GM12878 (cell line): ENCODE measurements around the gene SULT2B1. TPM values are rescaled to one million over a fixed set of nuclear protein-coding genes. Genes with fewer than 3 reads are reported as not detected.

ENCODE experiments used
- ATAC-seq: fragments of 200-7000 bp; cut with Tn5 transposase; 3 replicates; pipeline ENCODE4 v1.9.1; 2020; ENCODE audit warnings: mild to moderate bottlenecking, moderate library complexity
- BruUV-seq: library from RNA; stranded (reverse); fragments of 400-500 nt; replicated peaks from 2 replicates; lab custom pipeline; 2021; lab: Mats Ljungman, UMichigan
- CTCF ChIA-PET: fragments of 300-600 bp; sonication (Branson Sonifier 250); formaldehyde crosslinking; extraction: SDS; loops from one replicate; lab custom pipeline; 2021; ENCODE audit warnings: inconsistent platforms; lab: Yijun Ruan, JAX
- POLR2A ChIA-PET: fragments of 350-600 bp; formaldehyde crosslinking; extraction: SDS; loops from one replicate; lab custom pipeline; 2021; ENCODE audit warnings: inconsistent platforms; lab: Charles Lee
- RAD21 ChIA-PET: fragments of 300-600 bp; sonication (Branson Sonifier 250); formaldehyde crosslinking; loops from one replicate; lab custom pipeline; 2023; ENCODE audit warnings: antibody characterized with exemption; ENCODE audit not compliant: unreplicated experiment; lab: Charles Lee
- SMC1A ChIA-PET: fragments of 300-600 bp; sonication (Branson Sonifier 250); formaldehyde crosslinking; loops from one replicate; lab custom pipeline; 2023; ENCODE audit not compliant: unreplicated experiment, uncharacterized antibody; lab: Charles Lee
- DNase-seq: peaks from one replicate; pipeline ENCODE4 v3.0.0-alpha.2; 2011; ENCODE audit warnings: low read depth, low spot score
- FAIRE-seq: peaks from 3 replicates; lab custom pipeline; 2011; peaks lifted over from hg19 to GRCh38; lab: Jason Lieb, UNC
- H2AFZ ChIP-seq: 2 replicates; pipeline ENCODE4 v1.6.0; 2011; ENCODE audit warnings: low read depth, low read length, control low read depth; ENCODE audit not compliant: control insufficient read depth
- H3K27ac ChIP-seq: 2 replicates; pipeline ENCODE4 v1.5.1; 2011; ENCODE audit warnings: control low read depth; ENCODE audit not compliant: control insufficient read depth, insufficient read depth
- H3K27me3 ChIP-seq, 2 experiments: replicated peaks in 1 of 2; 2 replicates each; pipeline versions ENCODE4 v1.6.0 to v1.6.1; 2011; ENCODE audit warnings: low read length in 1 of 2; ENCODE audit not compliant: control insufficient read depth in 2 of 2, insufficient read depth in 2 of 2
- H3K36me3 ChIP-seq, 2 experiments: 2 replicates each; pipeline ENCODE4 v1.5.1; 2011; ENCODE audit warnings: low read length in 1 of 2; ENCODE audit not compliant: control insufficient read depth in 2 of 2, insufficient read depth in 2 of 2
- H3K4me1 ChIP-seq: 2 replicates; pipeline ENCODE4 v1.6.1; 2011; ENCODE audit warnings: mild to moderate bottlenecking, low read length, moderate library complexity, mixed read lengths; ENCODE audit not compliant: control insufficient read depth, insufficient read depth
- H3K4me2 ChIP-seq: 2 replicates; pipeline ENCODE4 v1.6.0; 2011; ENCODE audit warnings: control low read depth; ENCODE audit not compliant: control insufficient read depth, insufficient read depth
- H3K4me3 ChIP-seq: fragments of 200-600 bp; sonication (generic); 2 replicates; pipeline ENCODE4 v1.5.1; 2016
- H3K79me2 ChIP-seq: 2 replicates; pipeline ENCODE4 v1.6.0; 2011; ENCODE audit warnings: low read length; ENCODE audit not compliant: control insufficient read depth, insufficient read depth
- H3K9ac ChIP-seq: 2 replicates; pipeline ENCODE4 v1.8.0; 2011; ENCODE audit warnings: low read length, control low read depth, mixed read lengths; ENCODE audit not compliant: control insufficient read depth, insufficient read depth
- H3K9me3 ChIP-seq: replicated peaks from 3 replicates; pipeline ENCODE4 v1.5.1; 2011; ENCODE audit warnings: mild to moderate bottlenecking, low read length; ENCODE audit not compliant: control insufficient read depth, insufficient read depth
- H4K20me1 ChIP-seq: 2 replicates; pipeline ENCODE4 v1.6.0; 2011; ENCODE audit not compliant: control insufficient read depth, insufficient read depth
- BRCA1 ChIP-seq: IDR thresholded peaks from 2 replicates; pipeline ENCODE4 v1.6.1; 2011; ENCODE audit warnings: low read depth, low read length, improper control_type of control experiment
- CTCF ChIP-seq, 3 experiments: IDR thresholded peaks in 2 of 3; conservative IDR thresholded peaks in 1 of 3; 2 replicates each; pipeline ENCODE4 v1.5.1; 2011; ENCODE audit warnings: low read depth in 3 of 3, low read length in 3 of 3, mild to moderate bottlenecking in 3 of 3, control low read depth in 2 of 3, moderate library complexity in 2 of 3, inconsistent platforms in 1 of 3, mixed read lengths in 1 of 3; ENCODE audit not compliant: control insufficient read depth in 2 of 3, insufficient read depth in 1 of 3; ENCODE audit errors: extremely low read depth in 1 of 3
- KLF5 ChIP-seq: fragments of 450-650 bp; IDR thresholded peaks from 2 replicates; pipeline ENCODE4 v1.6.1; 2014; ENCODE audit warnings: mild to moderate bottlenecking; ENCODE audit not compliant: partially characterized antibody
- NFYA ChIP-seq: IDR thresholded peaks from 2 replicates; pipeline ENCODE4 v1.6.1; 2011; ENCODE audit warnings: low read depth, mild to moderate bottlenecking, low read length, improper control_type of control experiment, borderline replicate concordance
- PML ChIP-seq: IDR thresholded peaks from 2 replicates; pipeline ENCODE4 v1.6.1; 2012; ENCODE audit warnings: low read length, inconsistent platforms
- POLR2AphosphoS5 ChIP-seq: IDR thresholded peaks from 2 replicates; pipeline ENCODE4 v1.6.1; 2011; ENCODE audit warnings: mild to moderate bottlenecking, low read length, inconsistent platforms
- STAT1 ChIP-seq: fragments of 450-650 bp; conservative IDR thresholded peaks from 2 replicates; pipeline ENCODE4 v1.6.1; 2014; ENCODE audit warnings: antibody characterized with exemption, mild to moderate bottlenecking
- TCF12 ChIP-seq: IDR thresholded peaks from 2 replicates; pipeline ENCODE4 v1.6.1; 2011; ENCODE audit warnings: low read depth, mild to moderate bottlenecking, low read length
- YY1 ChIP-seq: IDR thresholded peaks from 2 replicates; pipeline ENCODE4 v1.6.1; 2011; ENCODE audit warnings: low read depth, mild to moderate bottlenecking, low read length
- ZNF622 ChIP-seq: fragments of 450-650 bp; IDR thresholded peaks from 2 replicates; pipeline ENCODE4 v1.6.1; 2017; ENCODE audit warnings: mild to moderate bottlenecking, inconsistent platforms
- WGBS: methylation state at CpG from one replicate; pipeline ENCODE4 v1.1.6; 2016; ENCODE audit warnings: low lambda C conversion rate; ENCODE audit not compliant: insufficient replicate concordance, insufficient coverage; ENCODE audit errors: missing lambda C conversion rate; 5-methylcytosine and 5-hydroxymethylcytosine counted together
- in situ Hi-C: fragments of 300-500 bp; cut with MboI; formaldehyde crosslinking; loops from 9 replicates; pipeline ENCODE4 v1.14.3; 2018; ENCODE audit warnings: mixed read lengths
- intact Hi-C: fragments of 100-400 bp; cut with micrococcal nuclease; formaldehyde crosslinking; loops from one replicate; pipeline ENCODE4 v1.14.2; 2022; ENCODE audit not compliant: unreplicated experiment
- polyA plus RNA-seq, 11 experiments: library from polyadenylated mRNA; depleted of rRNA in 4 of 11; unstranded in 6 of 11; stranded (reverse) in 5 of 11; fragments of >200 nt; fragmentation: Nextera tagmentation in 4 of 11; fragmentation: Illumina TruSeq in 1 of 11; extraction: Ambion mirVana in 4 of 11; extraction: Trizol in 1 of 11; gene quantifications; 1 replicate in 1 of 11; 2 replicates in 10 of 11; pipeline versions ENCODE4 v1.2.1 to v1.2.3, GENCODE V29; 2011 to 2016; ENCODE audit warnings: inconsistent platforms in 2 of 11, missing spikeins in 2 of 11, low read depth in 1 of 11
- total RNA-seq, 4 experiments: library from RNA; depleted of rRNA in 3 of 4; stranded (reverse); fragments of >200 nt in 3 of 4; fragmentation: Illumina TruSeq in 1 of 4; extraction: Trizol in 1 of 4; gene quantifications; 2 replicates each; pipeline versions ENCODE4 v1.2.1 to v1.2.3, GENCODE V29; 2013 to 2021
- TF ChIP-seq, protein P1 (sequence below): IDR thresholded peaks from 2 replicates; pipeline ENCODE4 v1.6.1; 2012; ENCODE audit warnings: mild to moderate bottlenecking, low read depth, low read length
- TF ChIP-seq, protein P2 (sequence below): IDR thresholded peaks from 2 replicates; pipeline ENCODE4 v1.6.1; 2012; ENCODE audit warnings: improper control_type of control experiment, low read depth, low read length; ENCODE audit not compliant: insufficient replicate concordance

Gene SULT2B1
- total and polyA plus RNA-seq, 10 of the 15 experiments (the other 5 are each of a cell fraction or from before 2014, with no cell fraction given), result 0.11 to 0.14 TPM; not detected in 8

DNA sequence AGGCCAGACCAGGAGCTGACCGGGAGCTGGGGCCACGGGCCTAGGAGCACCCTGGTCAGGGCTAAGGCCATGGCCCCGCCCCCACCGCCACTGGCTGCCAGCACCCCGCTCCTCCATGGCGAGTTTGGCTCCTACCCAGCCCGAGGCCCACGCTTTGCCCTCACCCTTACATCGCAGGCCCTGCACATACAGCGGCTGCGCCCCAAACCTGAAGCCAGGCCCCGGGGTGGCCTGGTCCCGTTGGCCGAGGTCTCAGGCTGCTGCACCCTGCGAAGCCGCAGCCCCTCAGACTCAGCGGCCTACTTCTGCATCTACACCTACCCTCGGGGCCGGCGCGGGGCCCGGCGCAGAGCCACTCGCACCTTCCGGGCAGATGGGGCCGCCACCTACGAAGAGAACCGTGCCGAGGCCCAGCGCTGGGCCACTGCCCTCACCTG is 73.9 kb downstream of the SULT2B1 start:
- POLR2A ChIA-PET, result interaction anchor here (0.6 to 0.7 kb wide), 3 partner anchors 9 to 344 kb away, joined by 4 to 8 read pairs (median 6); no protein-coding TSS in a partner anchor
- no peak for ATAC-seq
- no peaks in the 10 kb centered on the region for H4K20me1 ChIP-seq
- DNase-seq, result no peak
- CTCF ChIA-PET, result no interaction called here
- H3K36me3 ChIP-seq, result peaks cover 6 to 8% of the 10 kb centered on the region in 2 experiments; a peak in 3 of 4 replicates
- H3K4me2 ChIP-seq, result no peak overlapping the region
- SMC1A ChIA-PET, result no interaction called here
- no TSS peak for BruUV-seq
- peaks cover 15% of the 10 kb centered on the region for H3K79me2 ChIP-seq
- no peak for FAIRE-seq
- no peaks in the 10 kb centered on the region for H3K27me3 ChIP-seq
- H2AFZ ChIP-seq, result no peak overlapping the region
- RAD21 ChIA-PET, result interaction anchor here (0.6 kb wide), 1 partner anchor 273 kb away, joined by 3 read pairs; no protein-coding TSS in a partner anchor
- H3K9ac ChIP-seq, result no peak overlapping the region
- H3K4me3 ChIP-seq, result no peak overlapping the region
- WGBS, result 99% methylated on average over 28 of the region's 30 CpGs
- peaks cover 13% of the 10 kb centered on the region for H3K4me1 ChIP-seq
- no peak overlapping the region for H3K27ac ChIP-seq
- H3K9me3 ChIP-seq, result no peaks in the 10 kb centered on the region
- in situ Hi-C loops, result loop anchor here (25.0 kb wide), 1 partner anchor 1261 kb away; the partner anchor contains the start of genes AKT1S1, IL4I1 and TBC1D17
- intact Hi-C loops, result no loop called here
- TF ChIP-seq PML (no peak), CTCF (IDR thresholded peaks at IDR 0.05 in 2 of 3, conservative IDR thresholded peaks at IDR 0.05 in 1 of 3; ENCODE audit: control insufficient read depth in 2 of 3, extremely low read depth in 1 of 3, insufficient read depth in 1 of 3, low read depth in 3 of 3, low read length in 3 of 3) (no peak), KLF5 (no peak), TCF12 (no peak), POLR2AphosphoS5 (no peak), NFYA (no peak), STAT1 (no peak), BRCA1 (no peak), YY1 (no peak), ZNF622 (no peak)
- TF ChIP-seq, protein P1, sequence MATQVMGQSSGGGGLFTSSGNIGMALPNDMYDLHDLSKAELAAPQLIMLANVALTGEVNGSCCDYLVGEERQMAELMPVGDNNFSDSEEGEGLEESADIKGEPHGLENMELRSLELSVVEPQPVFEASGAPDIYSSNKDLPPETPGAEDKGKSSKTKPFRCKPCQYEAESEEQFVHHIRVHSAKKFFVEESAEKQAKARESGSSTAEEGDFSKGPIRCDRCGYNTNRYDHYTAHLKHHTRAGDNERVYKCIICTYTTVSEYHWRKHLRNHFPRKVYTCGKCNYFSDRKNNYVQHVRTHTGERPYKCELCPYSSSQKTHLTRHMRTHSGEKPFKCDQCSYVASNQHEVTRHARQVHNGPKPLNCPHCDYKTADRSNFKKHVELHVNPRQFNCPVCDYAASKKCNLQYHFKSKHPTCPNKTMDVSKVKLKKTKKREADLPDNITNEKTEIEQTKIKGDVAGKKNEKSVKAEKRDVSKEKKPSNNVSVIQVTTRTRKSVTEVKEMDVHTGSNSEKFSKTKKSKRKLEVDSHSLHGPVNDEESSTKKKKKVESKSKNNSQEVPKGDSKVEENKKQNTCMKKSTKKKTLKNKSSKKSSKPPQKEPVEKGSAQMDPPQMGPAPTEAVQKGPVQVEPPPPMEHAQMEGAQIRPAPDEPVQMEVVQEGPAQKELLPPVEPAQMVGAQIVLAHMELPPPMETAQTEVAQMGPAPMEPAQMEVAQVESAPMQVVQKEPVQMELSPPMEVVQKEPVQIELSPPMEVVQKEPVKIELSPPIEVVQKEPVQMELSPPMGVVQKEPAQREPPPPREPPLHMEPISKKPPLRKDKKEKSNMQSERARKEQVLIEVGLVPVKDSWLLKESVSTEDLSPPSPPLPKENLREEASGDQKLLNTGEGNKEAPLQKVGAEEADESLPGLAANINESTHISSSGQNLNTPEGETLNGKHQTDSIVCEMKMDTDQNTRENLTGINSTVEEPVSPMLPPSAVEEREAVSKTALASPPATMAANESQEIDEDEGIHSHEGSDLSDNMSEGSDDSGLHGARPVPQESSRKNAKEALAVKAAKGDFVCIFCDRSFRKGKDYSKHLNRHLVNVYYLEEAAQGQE, result no peak
- TF ChIP-seq, protein P2, sequence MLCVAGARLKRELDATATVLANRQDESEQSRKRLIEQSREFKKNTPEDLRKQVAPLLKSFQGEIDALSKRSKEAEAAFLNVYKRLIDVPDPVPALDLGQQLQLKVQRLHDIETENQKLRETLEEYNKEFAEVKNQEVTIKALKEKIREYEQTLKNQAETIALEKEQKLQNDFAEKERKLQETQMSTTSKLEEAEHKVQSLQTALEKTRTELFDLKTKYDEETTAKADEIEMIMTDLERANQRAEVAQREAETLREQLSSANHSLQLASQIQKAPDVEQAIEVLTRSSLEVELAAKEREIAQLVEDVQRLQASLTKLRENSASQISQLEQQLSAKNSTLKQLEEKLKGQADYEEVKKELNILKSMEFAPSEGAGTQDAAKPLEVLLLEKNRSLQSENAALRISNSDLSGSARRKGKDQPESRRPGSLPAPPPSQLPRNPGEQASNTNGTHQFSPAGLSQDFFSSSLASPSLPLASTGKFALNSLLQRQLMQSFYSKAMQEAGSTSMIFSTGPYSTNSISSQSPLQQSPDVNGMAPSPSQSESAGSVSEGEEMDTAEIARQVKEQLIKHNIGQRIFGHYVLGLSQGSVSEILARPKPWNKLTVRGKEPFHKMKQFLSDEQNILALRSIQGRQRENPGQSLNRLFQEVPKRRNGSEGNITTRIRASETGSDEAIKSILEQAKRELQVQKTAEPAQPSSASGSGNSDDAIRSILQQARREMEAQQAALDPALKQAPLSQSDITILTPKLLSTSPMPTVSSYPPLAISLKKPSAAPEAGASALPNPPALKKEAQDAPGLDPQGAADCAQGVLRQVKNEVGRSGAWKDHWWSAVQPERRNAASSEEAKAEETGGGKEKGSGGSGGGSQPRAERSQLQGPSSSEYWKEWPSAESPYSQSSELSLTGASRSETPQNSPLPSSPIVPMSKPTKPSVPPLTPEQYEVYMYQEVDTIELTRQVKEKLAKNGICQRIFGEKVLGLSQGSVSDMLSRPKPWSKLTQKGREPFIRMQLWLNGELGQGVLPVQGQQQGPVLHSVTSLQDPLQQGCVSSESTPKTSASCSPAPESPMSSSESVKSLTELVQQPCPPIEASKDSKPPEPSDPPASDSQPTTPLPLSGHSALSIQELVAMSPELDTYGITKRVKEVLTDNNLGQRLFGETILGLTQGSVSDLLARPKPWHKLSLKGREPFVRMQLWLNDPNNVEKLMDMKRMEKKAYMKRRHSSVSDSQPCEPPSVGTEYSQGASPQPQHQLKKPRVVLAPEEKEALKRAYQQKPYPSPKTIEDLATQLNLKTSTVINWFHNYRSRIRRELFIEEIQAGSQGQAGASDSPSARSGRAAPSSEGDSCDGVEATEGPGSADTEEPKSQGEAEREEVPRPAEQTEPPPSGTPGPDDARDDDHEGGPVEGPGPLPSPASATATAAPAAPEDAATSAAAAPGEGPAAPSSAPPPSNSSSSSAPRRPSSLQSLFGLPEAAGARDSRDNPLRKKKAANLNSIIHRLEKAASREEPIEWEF, result no peak
